IPS-NIHi7 (cell line): ENCODE data around the gene KANK4.

Experiments used
- DNase-seq: peaks from one replicate; pipeline ENCODE4 v3.0.0; 2012; ENCODE audit warnings: mixed read lengths; ENCODE audit errors: extremely low spot score

Gene KANK4

GRCh38 chr1:62336995-62337705 lies 17.9 kb upstream of the KANK4 start:
- no peak for DNase-seq

GRCh38 chr1:62336638-62336994 lies 17.4 kb upstream of the KANK4 start:
- no peak for DNase-seq

- no peak for DNase-seq
Observed at GRCh38 chr1:62335656-62336055, 16.4 kb upstream of the KANK4 start.

GRCh38 chr1:62334434-62334985 lies 15.3 kb upstream of the KANK4 start:
- no peak for DNase-seq

- DNase-seq, result no peak
Observed at GRCh38 chr1:62333441-62333840, 14.2 kb upstream of the KANK4 start.

GRCh38 chr1:62327360-62328055 lies 8.3 kb upstream of the KANK4 start:
- DNase-seq, result no peak

GRCh38 chr1:62325681-62326080 lies 6.4 kb upstream of the KANK4 start:
- no peak for DNase-seq

- DNase-seq, result no peak
Observed at GRCh38 chr1:62325081-62325480, 5.8 kb upstream of the KANK4 start.

GRCh38 chr1:62321446-62321845 lies 2.2 kb upstream of the KANK4 start:
- DNase-seq, result no peak

GRCh38 chr1:62318320-62318755 lies 896 bp downstream of the KANK4 start:
- no peak for DNase-seq

GRCh38 chr1:62317021-62317768 lies 2.0 kb downstream of the KANK4 start:
- no peak for DNase-seq

- no peak for DNase-seq
Observed at GRCh38 chr1:62316135-62316534, 3.1 kb downstream of the KANK4 start.

GRCh38 chr1:62315387-62315786 lies 3.8 kb downstream of the KANK4 start:
- DNase-seq, result no peak

- no peak for DNase-seq
Observed at GRCh38 chr1:62314454-62315350, 4.5 kb downstream of the KANK4 start.

GRCh38 chr1:62312698-62313097 lies 6.5 kb downstream of the KANK4 start:
- no peak for DNase-seq

- peak; percentile 45 for DNase-seq
Observed at GRCh38 chr1:62311473-62311943, 7.7 kb downstream of the KANK4 start.

GRCh38 chr1:62309906-62310305 lies 9.3 kb downstream of the KANK4 start:
- DNase-seq, result no peak

- DNase-seq, result no peak
Observed at GRCh38 chr1:62308606-62309005, 10.6 kb downstream of the KANK4 start.

GRCh38 chr1:62307895-62308492 lies 11.2 kb downstream of the KANK4 start:
- no peak for DNase-seq

- no peak for DNase-seq
Observed at GRCh38 chr1:62307446-62307845, 11.8 kb downstream of the KANK4 start.

- DNase-seq, result no peak
Observed at GRCh38 chr1:62306065-62306464, 13.2 kb downstream of the KANK4 start.
